H9 (cell line): ENCODE measurements around the gene RNF213. TPM values are rescaled to one million over a fixed set of nuclear protein-coding genes. Genes with fewer than 3 reads are reported as not detected.

ENCODE experiments used
- DNase-seq: peaks from one replicate; pipeline ENCODE4 v3.0.0-alpha.2; 2017
- H2AFZ ChIP-seq: one replicate; pipeline ENCODE4 v1.6.1; 2013; ENCODE audit warnings: mild to moderate bottlenecking, low read length, control low read depth, moderate library complexity
- H2AK5ac ChIP-seq: 2 replicates; pipeline ENCODE4 v1.6.1; 2013; ENCODE audit warnings: low read length, control low read depth, mixed read lengths; ENCODE audit not compliant: insufficient read length
- H2BK120ac ChIP-seq: one replicate; pipeline ENCODE4 v1.6.1; 2013; ENCODE audit warnings: low read depth, mild to moderate bottlenecking, low read length, control low read depth, inconsistent platforms; ENCODE audit not compliant: poor library complexity, severe bottlenecking
- H2BK12ac ChIP-seq: 2 replicates; pipeline ENCODE4 v1.6.1; 2013; ENCODE audit warnings: low read length, control low read depth, mixed read lengths, low read depth; ENCODE audit not compliant: insufficient read length
- H2BK15ac ChIP-seq: 2 replicates; pipeline ENCODE4 v1.6.1; 2013; ENCODE audit warnings: low read depth, low read length, control low read depth
- H2BK20ac ChIP-seq: one replicate; pipeline ENCODE4 v1.6.1; 2013; ENCODE audit warnings: low read depth, mild to moderate bottlenecking, low read length, control low read depth, inconsistent platforms; ENCODE audit not compliant: poor library complexity, severe bottlenecking
- H2BK5ac ChIP-seq: 2 replicates; pipeline ENCODE4 v1.6.1; 2013; ENCODE audit warnings: low read length, control low read depth, mixed read lengths; ENCODE audit not compliant: insufficient read length
- H3K14ac ChIP-seq: 2 replicates; pipeline ENCODE4 v1.6.1; 2013; ENCODE audit warnings: low read length, control low read depth; ENCODE audit not compliant: insufficient read depth
- H3K18ac ChIP-seq: 2 replicates; pipeline ENCODE4 v1.6.1; 2013; ENCODE audit warnings: low read depth, mild to moderate bottlenecking, mixed read lengths, low read length, control low read depth; ENCODE audit not compliant: insufficient read length
- H3K23ac ChIP-seq: 2 replicates; pipeline ENCODE4 v1.6.1; 2013; ENCODE audit warnings: low read length, control low read depth, mixed read lengths, low read depth; ENCODE audit not compliant: insufficient read length
- H3K23me2 ChIP-seq: 2 replicates; pipeline ENCODE4 v1.6.1; 2013; ENCODE audit warnings: low read depth, mild to moderate bottlenecking, mixed read lengths, low read length, control low read depth; ENCODE audit not compliant: insufficient read length, poor library complexity, severe bottlenecking
- H3K27ac ChIP-seq: 2 replicates; pipeline ENCODE4 v1.5.1; 2013; ENCODE audit warnings: low read length, control low read depth, mixed read lengths, low read depth; ENCODE audit not compliant: insufficient read length
- H3K27me3 ChIP-seq: 2 replicates; pipeline ENCODE4 v1.6.1; 2013; ENCODE audit warnings: low read length, control low read depth, inconsistent platforms; ENCODE audit not compliant: insufficient read depth
- H3K4ac ChIP-seq: 2 replicates; pipeline ENCODE4 v1.6.1; 2013; ENCODE audit warnings: low read depth, mild to moderate bottlenecking, control low read depth, inconsistent platforms, low read length, moderate library complexity
- H3K4me1 ChIP-seq: 2 replicates; pipeline ENCODE4 v1.6.1; 2013; ENCODE audit warnings: low read length, control low read depth, inconsistent platforms; ENCODE audit not compliant: insufficient read depth
- H3K4me2 ChIP-seq: 2 replicates; pipeline ENCODE4 v1.6.1; 2013; ENCODE audit warnings: low read length, control low read depth, mixed read lengths; ENCODE audit not compliant: insufficient read length, insufficient read depth
- H3K56ac ChIP-seq: 2 replicates; pipeline ENCODE4 v1.6.1; 2013; ENCODE audit warnings: low read depth, mild to moderate bottlenecking, mixed read lengths, low read length, control low read depth; ENCODE audit not compliant: insufficient read length
- H3K79me1 ChIP-seq: 2 replicates; pipeline ENCODE4 v1.6.1; 2013; ENCODE audit warnings: low read depth, mild to moderate bottlenecking, moderate library complexity, low read length, control low read depth, inconsistent platforms; ENCODE audit not compliant: insufficient read depth, poor library complexity, severe bottlenecking
- H3K79me2 ChIP-seq: 2 replicates; pipeline ENCODE4 v1.6.1; 2013; ENCODE audit warnings: low read length, control low read depth, inconsistent platforms; ENCODE audit not compliant: insufficient read depth
- H3K9ac ChIP-seq: 2 replicates; pipeline ENCODE4 v1.6.1; 2013; ENCODE audit warnings: low read length, control low read depth, mixed read lengths; ENCODE audit not compliant: insufficient read length; ENCODE audit errors: extremely low read depth
- H3K9me3 ChIP-seq: one replicate; pipeline ENCODE4 v1.6.1; 2013; ENCODE audit warnings: low read depth, low read length, inconsistent platforms; ENCODE audit not compliant: control insufficient read depth
- H3T11ph ChIP-seq: one replicate; pipeline ENCODE4 v1.6.1; 2013; ENCODE audit warnings: mild to moderate bottlenecking, low read length, control low read depth, inconsistent platforms
- H4K20me1 ChIP-seq: one replicate; pipeline ENCODE4 v1.6.1; 2013; ENCODE audit not compliant: control insufficient read depth, insufficient read length, insufficient read depth
- H4K5ac ChIP-seq: 2 replicates; pipeline ENCODE4 v1.6.1; 2013; ENCODE audit warnings: low read depth, mild to moderate bottlenecking, mixed read lengths, low read length, control low read depth; ENCODE audit not compliant: insufficient read length
- H4K8ac ChIP-seq: replicated peaks from 2 replicates; pipeline ENCODE4 v1.6.1; 2013; ENCODE audit warnings: low read length, control low read depth, mixed read lengths, low read depth; ENCODE audit not compliant: insufficient read length
- H4K91ac ChIP-seq: 2 replicates; pipeline ENCODE4 v1.6.1; 2013; ENCODE audit warnings: low read depth, mild to moderate bottlenecking, moderate library complexity, mixed read lengths, low read length, control low read depth; ENCODE audit not compliant: insufficient read length
- H3K27ac Mint-ChIP-seq, 3 experiments: 2 replicates in 2 of 3; 3 replicates in 1 of 3; pipeline ENCODE4 v1.8.0; 2020 to 2021; ENCODE audit warnings: mixed read lengths in 3 of 3, mild to moderate bottlenecking in 1 of 3, moderate library complexity in 1 of 3
- H3K27me3 Mint-ChIP-seq: 2 replicates; pipeline ENCODE4 v1.8.0; 2021; ENCODE audit warnings: low read depth, mild to moderate bottlenecking, moderate library complexity, mixed read lengths
- H3K36me3 Mint-ChIP-seq, 3 experiments: 2 replicates in 2 of 3; 3 replicates in 1 of 3; pipeline ENCODE4 v1.8.0; 2020 to 2021; ENCODE audit warnings: low read depth in 3 of 3, mixed read lengths in 3 of 3; ENCODE audit not compliant: insufficient read depth in 1 of 3
- H3K4me1 Mint-ChIP-seq, 2 experiments: 2 replicates each; pipeline ENCODE4 v1.8.0; 2020; ENCODE audit warnings: mixed read lengths in 2 of 2
- H3K4me3 Mint-ChIP-seq, 2 experiments: 2 replicates in 1 of 2; 3 replicates in 1 of 2; pipeline ENCODE4 v1.8.0; 2020 to 2021; ENCODE audit warnings: mild to moderate bottlenecking in 2 of 2, mixed read lengths in 2 of 2, moderate library complexity in 1 of 2
- H3K9me3 Mint-ChIP-seq, 2 experiments: 2 replicates in 1 of 2; 3 replicates in 1 of 2; pipeline ENCODE4 v1.8.0; 2020; ENCODE audit warnings: mild to moderate bottlenecking in 2 of 2, mixed read lengths in 2 of 2, moderate library complexity in 1 of 2
- CTCF ChIP-seq: fragments of 200-600 bp; sonication (generic); conservative IDR thresholded peaks from 3 replicates; pipeline ENCODE4 v1.8.0; 2021; ENCODE audit warnings: antibody characterized with exemption, mild to moderate bottlenecking
- whole genome bisulfite sequencing: extraction: QIAGEN DNeasy Blood & Tissue Kit; methylation state at CpG from one replicate; pipeline ENCODE4 v1.1.7; 2013; ENCODE audit warnings: missing lambda C conversion rate, low lambda C conversion rate, mixed read lengths; ENCODE audit not compliant: insufficient read length; ENCODE audit errors: extremely low coverage; 5-methylcytosine and 5-hydroxymethylcytosine counted together
- total RNA-seq: library from RNA; stranded (reverse); gene quantifications from 2 replicates; pipeline ENCODE4 v1.2.1, GENCODE V29; 2021

RNF213 gene
- total RNA-seq, 1 experiment from 2014 or later = 34.3 TPM

- no peaks in the 10 kb centered on the region for H3K79me2 ChIP-seq
- Mint-ChIP-seq H3K27me3 (no peaks in the 10 kb centered on the region), H3K27ac (0 out of 7 replicates have a peak overlapping the region, but pooled peaks of 1 of the 3 experiments have one; percentile 23), H3K4me3 (no peak overlapping the region), H3K4me1 (peaks cover 5 to 12% of the 10 kb centered on the region in 2 experiments), H3K9me3 (no peaks in the 10 kb centered on the region), H3K36me3 (peaks cover 13 to 87% (median 67%) of the 10 kb centered on the region in 3 experiments; a peak in 6 of 7 replicates)
- no peak overlapping the region for H2BK12ac ChIP-seq
- H2BK5ac ChIP-seq = no peak overlapping the region
- no peak overlapping the region for H3T11ph ChIP-seq
- no peak overlapping the region for H2AFZ ChIP-seq
- no peak overlapping the region for H4K91ac ChIP-seq
- no peak overlapping the region for H2BK20ac ChIP-seq
- no peaks in the 10 kb centered on the region for H3K27me3 ChIP-seq
- no peak overlapping the region for H3K4ac ChIP-seq
- no CpG with 5 or more reads among the region's 6 CpGs for WGBS
- H2AK5ac ChIP-seq = no peak overlapping the region
- no peak overlapping the region for H2BK15ac ChIP-seq
- no peak overlapping the region for H3K9ac ChIP-seq
- H3K14ac ChIP-seq = no peak overlapping the region
- no peak overlapping the region for H2BK120ac ChIP-seq
- no peaks in the 10 kb centered on the region for H3K79me1 ChIP-seq
- H3K27ac ChIP-seq = no peak overlapping the region
- H4K8ac ChIP-seq = no peak overlapping the region
- H3K23me2 ChIP-seq = no peaks in the 10 kb centered on the region
- H4K5ac ChIP-seq = no peak overlapping the region
- TF ChIP-seq CTCF = no peak
- no peaks in the 10 kb centered on the region for H3K4me1 ChIP-seq
- no peaks in the 10 kb centered on the region for H3K9me3 ChIP-seq
- no peaks in the 10 kb centered on the region for H4K20me1 ChIP-seq
- no peak overlapping the region for H3K56ac ChIP-seq
- H3K4me2 ChIP-seq = no peak overlapping the region
- no peak overlapping the region for H3K23ac ChIP-seq
- no peak for DNase-seq
- no peak overlapping the region for H3K18ac ChIP-seq
Observed at GRCh38 chr17:80380068-80380467, 119.4 kb downstream of the RNF213 start.
